GM23248 (cell line): Measurements from ENCODE around the gene ANXA7.

Experiments used
- EZH2 ChIP-seq: fragments of 200-600 bp; sonication (generic); IDR thresholded peaks from 2 replicates; pipeline ENCODE4 v1.6.1; 2018; ENCODE audit warnings: antibody characterized with exemption, mild to moderate bottlenecking; ENCODE audit not compliant: insufficient read depth, poor library complexity, severe bottlenecking
- EZH2phosphoT487 ChIP-seq: fragments of 200-600 bp; sonication (generic); IDR thresholded peaks from 2 replicates; pipeline ENCODE4 v1.6.1; 2018; ENCODE audit warnings: antibody characterized with exemption, moderate library complexity, mild to moderate bottlenecking, low read depth; ENCODE audit not compliant: insufficient read depth

DNA sequence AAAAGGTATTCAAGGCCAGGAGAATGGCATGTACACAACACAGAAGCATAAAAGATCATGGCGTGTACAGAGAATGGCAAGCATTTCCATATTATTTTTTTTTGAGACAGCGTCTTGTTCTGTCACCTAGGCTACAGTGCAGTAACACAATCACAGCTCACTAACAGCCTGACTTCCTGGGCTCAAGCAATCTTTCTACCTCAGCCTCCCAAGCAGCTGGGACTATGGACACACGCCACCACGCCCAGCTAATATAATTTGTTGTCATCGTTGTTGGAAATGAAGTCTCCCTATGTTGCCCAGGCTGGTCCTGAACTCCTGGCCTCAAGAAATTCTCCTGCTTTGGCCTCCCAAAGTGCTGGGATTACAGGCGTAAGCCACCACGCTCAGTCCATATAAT is 27.3 kb downstream of the ANXA7 start:
- no peak for TF ChIP-seq EZH2phosphoT487
- no peak for TF ChIP-seq EZH2
